ENCODE results near the gene CORO6. TPM values are rescaled to one million over a fixed set of nuclear protein-coding genes. Genes with fewer than 3 reads are reported as not detected.

The CORO6 gene
- total RNA-seq, 1 donor: 4.6 TPM

DNA sequence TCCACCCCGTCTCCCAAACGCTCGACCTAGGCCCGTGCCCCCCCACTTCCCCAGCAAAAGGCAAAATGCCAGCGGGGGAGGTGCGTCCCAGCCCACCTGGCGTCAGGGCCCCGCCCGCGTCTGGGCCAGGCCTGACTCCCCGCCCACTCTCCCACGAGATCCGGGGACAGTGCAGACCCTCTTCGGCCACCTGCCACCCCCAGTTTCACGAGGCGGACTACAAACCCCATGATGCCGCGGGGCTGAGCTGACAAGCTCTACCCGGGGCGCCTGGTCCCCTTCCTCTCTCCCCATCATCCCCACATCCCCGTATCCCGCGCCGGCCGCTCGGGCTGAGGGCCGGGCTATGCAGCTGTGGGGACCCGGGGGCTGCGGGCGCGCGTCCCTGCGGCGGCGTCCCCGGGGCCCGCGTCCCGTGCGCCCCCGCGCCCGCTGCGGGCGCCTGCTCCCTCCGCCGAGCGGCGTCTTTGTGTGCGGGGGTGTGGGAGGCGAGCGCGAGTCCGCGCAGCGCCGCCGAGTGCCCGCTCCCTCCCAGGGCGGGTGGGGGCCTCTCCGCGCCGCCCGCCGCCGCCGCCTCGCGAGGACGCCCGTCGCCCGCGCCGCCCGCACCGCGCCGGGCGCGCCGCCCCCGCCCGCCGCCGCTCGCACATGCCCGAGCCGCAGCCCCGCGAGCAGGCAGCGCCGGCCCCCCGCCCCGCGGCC is 29.7 kb downstream of the CORO6 start, which contains the start of gene ANKRD13B:
Gene ANKRD13B, plus strand, starts transcription at position 283 of the 702 bp plus-strand sequence. CDS start 490 bp downstream, outside the sequence.
- no peak for DNase-seq (ENCODE audit: low read depth in 2 of 3, low spot score in 2 of 3)

DNA sequence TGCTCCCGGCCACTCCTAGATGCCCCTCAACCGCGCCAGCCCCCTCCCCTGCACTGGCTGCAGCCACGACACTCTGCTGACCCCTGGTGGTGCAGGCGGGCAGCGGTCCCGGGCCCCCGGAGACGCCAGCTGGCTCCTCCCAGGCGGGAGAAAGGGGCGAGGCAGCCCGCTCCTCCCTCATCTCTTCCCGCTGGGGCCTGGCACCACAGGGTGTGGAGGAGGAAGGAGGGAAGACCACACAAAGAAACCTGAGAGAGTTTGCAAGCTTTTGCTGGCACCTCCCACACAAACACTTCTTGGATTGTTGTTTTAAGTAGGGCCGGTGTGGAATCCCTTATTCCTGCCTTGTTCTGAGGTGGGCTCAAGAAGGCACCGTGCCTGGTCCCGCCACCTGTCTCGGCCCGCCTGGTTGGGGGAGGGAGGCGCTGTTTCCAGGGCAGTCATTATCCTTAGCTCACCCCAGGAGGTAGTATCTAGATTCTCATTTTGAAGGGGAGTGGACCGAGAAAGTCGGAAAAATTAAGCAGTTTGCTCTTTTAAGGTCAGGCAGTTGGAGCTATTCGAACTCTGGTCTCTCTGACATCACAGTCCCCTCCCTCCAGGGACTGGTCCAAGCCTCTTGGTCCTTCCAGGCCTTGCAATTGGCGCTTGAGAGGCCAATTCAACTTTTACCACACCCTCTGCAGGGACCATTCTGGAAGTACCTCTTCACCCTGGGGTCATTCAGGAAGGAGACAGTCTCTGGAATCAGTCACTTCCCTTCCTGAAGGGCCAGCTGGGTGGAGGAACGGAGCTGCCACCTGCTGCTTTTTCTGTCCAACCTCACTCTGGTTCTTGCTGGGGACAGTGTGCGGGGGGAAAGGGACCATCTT is 30.7 kb downstream of the CORO6 start:
- peak in 2 of 3 donors; percentile 80 to 81 for DNase-seq (ENCODE audit: low read depth in 2 of 3, low spot score in 2 of 3)

DNA sequence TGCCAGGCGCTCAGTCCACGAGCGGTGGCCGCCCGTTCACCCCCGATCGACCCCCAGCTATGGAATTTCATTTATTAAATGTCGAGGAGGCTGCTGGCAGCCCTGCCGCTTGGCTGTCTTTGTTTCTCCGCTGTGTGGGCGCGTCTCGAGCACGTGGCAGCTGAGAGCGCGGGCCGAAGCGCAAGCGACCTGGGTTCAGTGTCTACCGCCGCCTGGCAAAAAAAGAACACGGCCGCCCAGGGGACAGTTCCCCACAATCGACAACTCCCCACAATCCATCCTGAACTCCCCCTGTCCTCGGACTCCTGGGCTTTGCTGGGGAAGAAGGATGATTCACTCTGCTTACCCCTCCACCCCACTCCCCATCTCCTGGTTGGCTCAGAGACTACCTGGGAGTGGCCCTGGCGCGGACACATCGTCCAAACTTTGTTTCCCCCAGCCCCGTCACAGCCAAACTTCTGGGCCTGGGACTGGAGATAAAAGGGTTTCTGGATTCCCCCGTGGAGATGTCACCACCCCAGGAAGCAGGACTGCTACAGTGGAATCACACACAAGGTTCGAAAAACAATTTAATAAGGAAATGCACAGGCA is 31.5 kb downstream of the CORO6 start:
- DNase-seq (ENCODE audit: low read depth in 2 of 3, low spot score in 2 of 3): no peak

DNA sequence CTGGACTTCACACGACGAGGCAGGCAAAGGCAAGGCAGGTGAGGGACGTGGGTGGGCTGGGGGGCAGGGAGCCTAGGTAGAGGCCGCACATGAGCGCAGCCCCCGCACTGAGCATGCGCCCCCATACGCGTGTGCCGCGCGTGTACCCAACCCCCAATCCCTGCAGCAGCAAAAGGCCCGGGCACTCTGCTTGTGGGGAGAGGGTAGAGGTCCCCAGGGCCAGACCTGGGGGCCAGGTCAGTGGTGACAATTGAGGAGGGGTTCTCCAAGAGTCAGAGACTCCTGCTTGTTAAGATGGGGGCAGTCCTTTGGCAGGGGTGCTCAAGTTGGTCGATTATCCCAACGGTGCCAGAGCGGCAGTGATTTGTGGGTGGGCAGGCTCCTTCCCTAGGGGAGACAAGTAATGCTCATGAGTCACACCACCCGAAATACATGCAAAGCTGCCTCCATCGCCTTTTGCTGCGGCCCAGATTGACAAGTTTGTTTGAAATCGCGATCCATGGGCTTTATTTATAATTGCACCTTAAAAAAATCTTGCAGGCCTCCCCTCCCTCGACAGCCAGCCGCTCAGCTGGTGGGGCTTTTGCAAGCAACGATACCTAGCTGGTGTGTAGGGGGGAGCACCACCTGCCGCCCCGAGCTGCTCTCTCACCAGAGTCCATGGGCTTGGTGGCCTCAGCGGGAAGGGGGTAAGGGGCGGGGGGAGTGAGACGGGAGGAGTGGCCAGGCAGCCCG is 32.1 kb downstream of the CORO6 start:
- DNase-seq (ENCODE audit: low read depth in 2 of 3, low spot score in 2 of 3): no peak

DNA sequence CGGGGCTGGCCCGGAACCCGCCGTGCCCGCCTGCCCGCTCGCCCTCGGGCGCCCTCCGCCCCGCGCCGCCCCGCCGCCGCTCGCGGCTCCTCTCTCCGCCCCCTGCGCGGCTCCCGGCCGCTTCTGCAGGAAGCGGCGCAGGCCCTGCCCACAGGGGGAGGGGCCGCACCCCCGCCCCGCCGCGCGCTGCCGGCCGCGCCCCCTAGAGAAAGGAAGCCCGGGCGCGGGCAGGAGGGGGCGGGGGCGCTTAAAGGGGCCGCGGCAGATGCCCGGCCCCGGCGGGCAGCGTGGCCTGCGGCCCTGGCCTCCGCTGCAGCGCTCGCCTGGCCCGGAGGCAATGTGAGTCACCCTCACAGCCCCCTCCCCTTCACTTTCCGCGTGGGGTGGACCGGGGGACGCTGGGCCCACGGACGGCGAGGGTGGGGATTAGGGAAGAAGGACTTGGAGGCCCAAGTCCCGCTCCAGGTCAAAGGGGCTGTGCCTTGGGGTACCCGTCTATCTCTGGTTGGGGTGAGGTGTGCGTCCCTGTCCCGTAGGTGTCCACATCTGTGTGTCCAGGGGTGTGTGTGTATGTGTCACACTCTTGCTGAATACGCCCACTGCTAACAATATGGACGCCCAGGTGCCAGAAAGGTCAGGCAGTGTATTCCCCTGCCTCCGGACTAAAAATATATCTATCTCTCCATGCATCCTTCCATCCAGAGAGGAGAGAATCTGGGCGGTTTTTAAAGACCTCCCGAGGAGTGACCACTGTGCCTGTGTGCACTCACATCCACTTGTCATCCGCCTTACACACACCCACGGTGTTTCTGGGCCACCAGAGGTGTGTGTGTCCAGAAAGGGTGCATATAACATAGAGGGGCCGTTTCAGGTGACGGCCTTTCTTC is 32.9 kb downstream of the CORO6 start, which contains the start of gene GIT1:
Gene GIT1, minus strand, starts transcription at position 125 of the 887 bp plus-strand sequence. CDS start 270 bp downstream, outside the sequence.
- DNase-seq (ENCODE audit: low read depth in 2 of 3, low spot score in 2 of 3): peak; percentile 72 to 87 (median 84)

DNA sequence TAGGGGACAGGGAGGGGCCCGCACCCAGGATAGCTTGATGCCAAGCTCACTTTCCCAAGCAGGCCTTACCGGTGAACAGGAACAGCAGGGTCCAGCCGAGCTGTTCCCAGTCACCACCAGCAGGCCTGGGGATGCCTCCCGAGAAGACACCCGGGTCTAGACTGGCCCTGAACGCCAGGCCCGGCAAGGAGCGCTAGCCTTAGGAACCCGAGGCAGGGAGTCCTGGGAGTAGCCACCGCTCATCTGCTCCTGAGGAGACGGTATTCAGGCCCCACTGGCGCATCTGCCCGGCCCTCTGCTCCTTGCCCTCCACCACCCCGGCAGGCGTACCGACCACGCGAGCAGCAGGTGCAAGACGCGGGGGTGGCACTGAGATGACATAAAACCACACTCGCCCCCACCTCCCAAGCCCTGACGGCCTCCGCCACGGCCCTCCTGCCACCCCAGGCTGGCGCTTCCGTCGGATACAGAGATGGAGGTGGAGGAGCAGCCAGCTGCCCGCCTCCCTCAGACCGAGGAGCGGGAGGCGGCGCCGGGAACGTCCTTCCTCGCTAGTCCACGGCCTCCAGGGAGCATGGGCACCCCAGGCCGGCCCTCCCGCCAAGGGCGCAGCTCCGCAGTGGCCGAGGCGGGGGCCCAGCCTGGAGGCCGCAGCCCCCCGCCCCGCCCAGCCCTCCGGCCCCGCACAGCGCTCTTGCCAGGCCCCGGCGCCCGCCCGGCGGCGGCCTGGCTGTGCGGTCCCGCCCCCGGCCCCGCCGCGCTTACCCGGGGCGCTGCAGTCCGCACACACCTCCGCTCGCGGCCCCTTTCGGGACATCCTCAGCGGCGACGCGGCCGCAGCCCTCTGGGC is 33.9 kb downstream of the CORO6 start:
- no peak for DNase-seq (ENCODE audit: low read depth in 2 of 3, low spot score in 2 of 3)

DNA sequence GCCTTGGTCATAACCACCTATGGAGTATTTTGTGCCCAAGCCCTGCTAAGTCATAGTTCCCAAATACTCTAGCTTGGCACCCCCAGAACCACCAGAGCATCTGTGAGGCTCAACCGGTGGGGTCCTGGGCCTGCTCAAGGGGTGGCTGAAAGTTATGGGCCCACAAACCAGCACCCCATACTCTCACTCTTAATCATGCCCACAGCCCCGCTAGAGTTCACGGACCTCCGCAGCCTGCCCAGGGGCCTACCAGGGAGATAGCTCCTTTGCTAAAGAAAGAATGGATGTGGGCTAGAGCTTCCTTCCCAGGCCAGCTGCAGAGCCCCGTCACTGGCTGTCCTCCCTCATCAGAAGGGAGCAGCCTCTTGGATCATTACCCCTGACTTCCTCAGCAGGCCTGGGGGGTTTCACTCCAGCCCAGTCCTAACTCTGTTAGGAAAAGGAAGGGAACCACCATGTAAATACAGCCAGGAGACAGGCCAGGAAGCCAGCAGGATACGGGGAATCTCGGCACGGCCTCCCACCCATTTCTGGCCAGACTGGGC is 34.6 kb downstream of the CORO6 start:
- DNase-seq (ENCODE audit: low read depth in 2 of 3, low spot score in 2 of 3): no peak

DNA sequence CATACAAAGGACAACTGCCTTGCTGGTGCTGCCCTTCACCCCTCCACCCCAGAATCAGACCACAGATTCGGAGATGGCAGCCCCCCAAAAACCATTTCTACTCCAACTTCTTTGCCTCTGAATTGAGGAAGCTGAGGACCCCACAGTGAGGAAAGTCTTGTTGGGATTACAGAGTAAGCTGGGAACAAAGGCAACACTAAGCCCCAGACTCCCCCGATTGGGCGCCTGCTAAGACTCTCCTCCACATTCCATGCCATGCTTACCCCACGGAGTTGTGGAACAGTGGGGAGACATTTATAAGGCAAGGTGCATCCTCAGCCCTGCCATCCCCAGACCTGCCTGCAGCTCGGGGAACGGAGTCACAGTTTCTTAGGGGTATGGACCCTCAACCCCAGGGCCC is 35.1 kb downstream of the CORO6 start:
- no peak for DNase-seq (ENCODE audit: low read depth in 2 of 3, low spot score in 2 of 3)

DNA sequence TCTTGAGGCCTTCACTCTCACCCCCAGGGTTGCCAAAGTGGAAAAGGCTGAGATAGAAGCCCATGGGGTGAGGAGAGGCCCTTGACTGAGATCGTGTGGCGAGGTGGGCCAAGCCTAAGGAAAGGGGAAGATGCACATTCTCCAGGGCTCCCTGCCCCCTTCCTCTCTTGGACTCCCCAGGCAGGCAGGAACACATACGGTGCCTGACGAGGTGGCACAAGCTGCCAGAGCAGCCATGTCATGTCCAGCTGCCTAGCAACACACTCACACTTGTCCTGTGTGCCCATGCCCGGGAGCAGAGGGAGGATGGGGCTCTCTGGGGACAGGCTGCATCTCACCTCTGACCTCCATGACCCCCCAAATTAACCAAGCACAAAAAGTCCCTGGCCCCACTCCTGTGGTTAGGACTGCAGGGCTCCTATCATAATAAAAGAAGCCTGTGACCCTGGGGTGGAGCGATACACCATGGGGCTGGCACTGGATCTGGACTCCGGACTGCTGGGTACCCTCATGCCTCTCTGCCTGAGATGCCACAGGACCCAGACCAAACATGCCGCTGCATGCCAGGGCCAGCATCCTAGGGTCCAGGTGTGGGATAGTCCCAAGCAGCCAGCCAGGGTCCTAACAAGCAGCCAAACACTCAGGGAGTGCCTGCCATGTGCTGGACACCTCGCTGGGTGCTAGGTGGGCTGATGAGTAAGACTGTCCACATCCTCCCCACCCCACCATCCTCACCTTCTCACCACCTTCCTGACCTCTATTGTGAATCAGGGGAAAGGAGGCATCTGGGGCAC is 35.8 kb downstream of the CORO6 start:
- DNase-seq (ENCODE audit: low read depth in 2 of 3, low spot score in 2 of 3): no peak

DNA sequence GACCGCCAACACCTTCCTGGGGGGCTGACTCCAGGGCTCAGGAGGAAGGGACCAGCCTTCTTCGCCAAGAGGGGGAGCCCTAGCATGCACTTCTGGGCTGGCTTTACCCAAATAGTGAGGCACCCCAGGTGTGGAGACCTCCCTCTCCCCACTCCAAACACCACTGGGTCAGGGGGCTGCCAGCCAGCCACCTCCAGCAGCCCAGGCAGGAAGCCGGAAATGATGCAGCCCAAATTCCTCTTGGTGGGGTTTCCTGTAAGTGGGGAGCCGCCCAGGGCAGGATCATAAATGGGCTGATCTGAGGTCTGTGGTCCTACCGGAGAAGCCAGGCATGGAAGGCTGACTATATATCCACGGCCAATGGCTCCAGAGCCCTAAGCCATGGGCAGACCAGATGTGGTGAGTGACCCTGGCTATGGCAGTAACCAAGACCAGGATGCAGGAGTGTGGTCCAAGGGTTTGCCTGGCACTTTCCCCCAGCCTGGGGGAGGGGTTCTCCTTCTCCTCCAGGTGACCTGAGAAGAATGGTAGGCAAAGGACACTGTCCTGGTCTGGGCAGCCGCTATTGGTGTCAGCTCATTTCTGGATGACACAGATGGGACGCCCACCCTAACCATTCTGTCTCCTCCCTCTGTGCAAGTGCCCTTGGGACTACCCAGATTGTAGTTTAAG is 37.5 kb downstream of the CORO6 start:
- DNase-seq (ENCODE audit: low read depth in 2 of 3, low spot score in 2 of 3): no peak

DNA sequence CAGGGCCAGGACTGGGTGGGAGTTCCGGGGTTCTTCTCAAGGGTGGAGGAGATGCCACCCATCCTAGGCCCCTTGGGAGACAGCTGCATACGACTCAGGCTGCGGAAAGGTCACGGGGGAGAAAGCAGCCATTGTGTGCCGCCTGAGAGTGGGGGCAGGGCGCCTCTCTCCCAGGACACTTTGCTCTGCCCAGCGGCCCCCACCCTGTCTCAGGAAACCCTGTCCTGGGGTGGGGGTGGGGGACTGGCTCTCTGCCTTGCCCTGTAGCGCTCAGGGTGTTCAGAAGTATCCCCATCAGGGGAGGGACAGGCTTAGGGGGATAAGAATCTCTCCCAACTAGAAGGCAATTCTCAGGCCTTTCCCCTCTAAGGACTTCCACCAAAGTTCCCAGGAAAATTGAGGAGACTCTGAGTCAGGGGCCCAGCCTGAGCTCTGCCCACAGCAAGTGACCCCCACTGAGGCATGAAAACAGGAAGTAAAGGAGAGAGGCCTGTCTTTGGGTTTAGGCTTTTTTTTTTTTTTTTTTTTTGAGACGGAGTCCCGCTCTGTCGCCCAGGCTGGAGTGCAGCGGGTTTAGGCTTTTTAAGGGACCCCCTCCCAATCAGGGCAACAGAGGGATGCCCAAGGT is 38.1 kb downstream of the CORO6 start:
- DNase-seq (ENCODE audit: low read depth in 2 of 3, low spot score in 2 of 3): no peak

DNA sequence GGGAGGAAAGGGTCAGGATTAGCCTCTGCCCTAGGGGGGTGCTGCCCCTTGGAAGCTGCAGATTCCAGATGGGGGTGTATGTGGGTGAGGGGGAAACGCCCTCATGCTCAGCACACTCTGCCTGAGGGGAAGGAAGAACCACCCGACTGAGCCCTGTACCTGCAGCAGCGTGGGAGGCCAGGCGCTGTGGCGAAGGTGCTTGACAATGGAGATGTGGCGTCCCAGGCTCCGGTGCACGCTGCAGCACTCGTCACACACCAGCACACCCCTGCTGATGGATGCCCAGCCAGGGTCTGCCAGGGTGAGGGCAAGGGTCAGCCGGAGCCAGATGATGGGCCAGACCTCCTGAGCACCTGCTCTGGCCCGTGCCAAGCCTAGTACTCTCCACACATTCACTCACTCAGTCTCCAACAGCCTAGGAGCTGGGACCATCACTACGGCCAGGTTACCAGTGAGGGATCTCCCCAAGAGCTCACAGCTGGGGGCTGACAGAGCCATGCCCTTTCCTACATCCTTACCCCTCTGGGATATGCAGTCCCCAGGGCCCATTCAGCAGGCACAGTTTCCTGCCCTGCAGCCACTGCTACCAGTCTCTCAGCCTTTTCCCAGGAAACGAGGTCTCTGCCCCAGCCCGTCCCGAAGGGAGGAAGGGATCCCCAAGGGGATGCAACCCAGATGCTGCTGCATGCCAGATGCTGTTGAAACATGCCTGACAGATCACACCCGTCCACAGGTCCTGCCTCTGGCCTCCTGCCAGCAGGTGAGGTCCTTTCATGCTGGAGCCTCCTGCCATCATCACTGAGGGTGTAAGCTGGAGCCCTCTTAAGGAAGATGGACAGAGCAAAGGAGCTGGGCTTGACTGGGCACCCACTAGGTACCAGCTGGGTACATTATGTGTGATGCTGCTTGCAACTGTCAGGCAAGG is 39.1 kb downstream of the CORO6 start:
- no peak for DNase-seq (ENCODE audit: low read depth in 2 of 3, low spot score in 2 of 3)

DNA sequence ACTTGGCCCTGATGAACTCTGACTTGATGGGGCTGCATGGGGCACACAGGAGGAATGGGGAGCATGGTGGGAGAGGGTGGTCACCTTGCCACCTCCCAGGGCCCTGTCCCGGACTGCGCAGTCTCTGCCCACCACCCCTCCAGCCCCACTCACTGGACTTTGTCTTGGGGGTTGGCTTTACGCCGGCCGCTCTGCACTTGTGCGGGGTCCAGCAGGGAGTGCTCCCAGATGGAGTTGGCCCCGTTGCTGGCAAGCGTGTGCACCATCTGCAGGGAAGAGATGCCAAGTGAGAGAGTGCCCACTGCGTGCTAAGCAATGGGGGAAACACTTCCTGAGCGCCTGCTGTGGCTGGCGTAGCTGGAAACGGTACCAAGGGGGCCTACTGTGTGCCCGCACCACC is 39.9 kb downstream of the CORO6 start:
- no peak for DNase-seq (ENCODE audit: low read depth in 2 of 3, low spot score in 2 of 3)

DNA sequence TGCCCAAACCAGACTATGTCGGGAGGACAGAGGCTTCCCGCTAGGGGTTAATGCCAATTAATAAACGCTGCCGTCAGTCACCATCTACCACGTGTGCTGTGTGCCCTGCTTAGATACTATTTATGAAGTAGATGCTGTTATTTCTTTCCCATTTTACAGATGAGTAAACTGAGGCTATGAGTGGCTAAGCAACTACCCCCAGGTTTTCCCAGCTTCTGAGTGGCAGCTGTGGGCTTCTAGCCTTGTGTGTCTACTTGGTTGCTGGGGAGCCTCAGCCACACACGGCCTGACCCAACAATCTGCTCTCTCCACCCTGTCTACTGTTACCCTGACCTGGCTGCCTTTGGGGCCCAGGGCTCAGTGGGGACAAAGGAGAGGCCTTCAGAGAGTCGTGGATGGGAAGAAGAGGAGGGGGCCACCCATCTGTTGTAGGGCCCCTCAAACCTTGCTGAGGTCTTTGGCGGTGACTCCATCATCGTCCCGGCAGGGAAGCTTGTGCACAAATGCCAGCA is 40.4 kb downstream of the CORO6 start:
- no peak for DNase-seq (ENCODE audit: low read depth in 2 of 3, low spot score in 2 of 3)

DNA sequence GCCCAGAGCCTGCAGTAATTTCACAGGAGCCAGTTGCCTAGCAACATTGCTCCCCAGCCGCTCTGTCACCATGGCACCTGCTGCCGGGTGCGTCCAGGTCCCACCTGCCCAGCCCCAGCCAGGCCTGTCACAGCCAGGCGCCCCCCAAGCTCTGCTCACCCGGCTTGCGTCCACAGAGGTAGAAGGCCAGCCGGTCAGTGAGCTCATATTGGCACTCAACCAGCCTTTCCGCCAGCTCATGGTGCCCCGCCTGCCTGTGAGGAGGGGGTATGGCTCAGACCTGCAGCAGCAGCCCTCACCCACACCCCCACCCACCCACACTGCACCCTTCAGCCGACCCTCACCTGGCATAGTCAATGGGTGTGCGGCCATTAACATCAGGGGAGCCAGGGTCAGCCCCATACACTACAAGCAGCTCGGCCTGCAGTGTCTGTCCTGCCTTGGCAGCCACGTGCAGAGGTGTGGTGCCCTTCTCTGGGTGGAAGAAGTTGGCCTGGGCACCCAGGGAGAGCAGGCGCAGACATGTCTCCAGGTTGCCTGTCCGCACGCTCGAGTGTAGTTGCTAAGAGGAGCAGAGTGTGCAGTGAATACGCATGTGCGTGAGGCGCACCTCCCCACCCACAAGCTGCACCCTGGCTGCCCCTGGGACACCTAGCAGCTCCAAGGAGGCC is 41.0 kb downstream of the CORO6 start:
- DNase-seq (ENCODE audit: low read depth in 2 of 3, low spot score in 2 of 3): no peak
